AG09319 (cell line): ENCODE measurements around the gene NAA16.
"Not testable (repeated sequence)": the region's sequence is repeated elsewhere in the genome, so short reads cannot be mapped to it uniquely, and the experiment has no call there.

Experiments
- DNase-seq: peaks from one replicate; pipeline ENCODE4 v3.0.0-alpha.2; 2010; ENCODE audit warnings: low read depth; ENCODE audit errors: extremely low read depth
- CTCF ChIP-seq: IDR thresholded peaks from 2 replicates; pipeline ENCODE4 v1.5.1; 2011; ENCODE audit warnings: low read depth, mild to moderate bottlenecking, inconsistent platforms, low read length, moderate library complexity

Gene NAA16

DNA sequence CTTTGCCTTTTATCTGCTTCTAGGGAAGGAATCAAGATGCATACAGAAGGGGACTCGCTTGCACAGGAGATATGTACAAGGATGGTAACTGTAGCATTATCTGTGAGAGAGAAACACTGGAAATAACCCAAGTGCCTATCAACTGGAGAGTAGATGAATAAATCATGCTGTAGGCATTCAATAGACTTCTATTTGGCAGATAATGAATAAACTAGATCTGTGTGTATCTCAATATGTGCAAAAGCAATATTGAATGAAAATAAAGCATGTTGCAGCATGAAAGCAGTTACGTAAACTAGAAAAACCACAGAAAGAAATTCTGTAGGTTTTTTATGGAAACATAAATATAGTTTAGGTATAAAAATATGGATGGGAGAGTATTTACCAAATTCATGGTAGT, 107.7 kb downstream of the NAA16 start:
- TF ChIP-seq CTCF = no peak

DNA sequence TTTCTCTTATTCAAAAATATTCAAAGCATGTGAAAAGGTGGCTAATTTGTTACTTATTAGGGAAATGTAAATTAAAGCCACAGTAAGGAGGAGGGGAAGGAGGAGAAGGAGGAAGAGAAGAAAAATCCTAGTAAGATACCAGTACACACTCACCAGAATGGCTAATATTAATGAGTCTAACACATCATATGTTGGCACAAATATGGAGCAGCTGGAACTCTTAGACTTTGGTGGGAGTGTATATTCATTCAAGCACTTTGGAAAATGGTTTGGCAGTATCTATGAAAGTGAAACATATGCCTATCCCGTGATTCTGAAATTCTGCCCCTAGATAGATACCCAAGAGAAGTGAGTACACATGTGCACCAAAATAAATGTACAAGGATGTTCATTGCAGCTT, 108.1 kb downstream of the NAA16 start:
- no peak for TF ChIP-seq CTCF
- no peak for DNase-seq

More for the DNA sequence above, 107.7 kb downstream of the NAA16 start:
- DNase-seq = no peak

DNA sequence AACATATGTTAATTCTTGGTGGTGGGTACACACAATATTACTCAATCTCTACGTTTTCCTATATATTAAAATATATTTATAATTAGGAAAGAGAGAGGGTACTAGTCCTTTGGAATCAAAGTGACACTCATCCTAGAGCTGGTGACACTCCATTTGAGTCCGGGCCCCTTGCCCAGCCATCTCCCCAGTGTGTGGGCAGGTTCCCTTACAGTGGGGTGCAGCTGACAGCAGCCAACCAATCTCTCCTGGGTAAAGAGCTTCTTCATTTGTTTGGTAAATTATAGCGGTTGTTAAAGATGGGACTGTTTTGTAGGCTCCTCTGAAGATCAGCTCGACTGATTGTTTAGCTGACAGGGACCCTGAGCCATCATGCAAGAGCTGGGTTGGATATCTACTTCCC, 109.1 kb downstream of the NAA16 start:
- no peak for DNase-seq
- TF ChIP-seq CTCF = no peak

GRCh38 chr13:41421330-41421729, 110.3 kb downstream of the NAA16 start:
- DNase-seq = not testable (repeated sequence)

DNA sequence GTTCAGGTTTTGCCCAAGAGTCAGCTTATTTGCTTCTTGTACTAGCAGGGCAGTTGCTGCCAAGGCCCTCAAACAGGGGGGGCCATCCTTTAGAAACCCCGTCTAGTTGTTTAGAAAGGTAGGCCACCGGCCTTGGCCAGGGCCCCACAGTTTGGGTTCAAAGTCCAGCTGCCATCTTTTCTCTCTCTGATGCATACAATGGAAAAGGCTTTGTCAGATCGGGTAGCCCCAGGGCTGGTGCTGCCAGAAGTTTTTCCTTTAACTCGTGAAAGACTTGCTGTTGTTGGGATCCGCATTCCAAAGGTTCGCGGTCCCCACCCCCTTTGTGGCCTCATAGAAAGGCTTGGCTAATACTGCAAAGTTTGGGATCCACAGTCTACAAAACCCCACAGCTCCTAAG, 110.9 kb downstream of the NAA16 start:
- DNase-seq = not testable (repeated sequence)

- DNase-seq = not testable (repeated sequence)
Measured at GRCh38 chr13:41423259-41423658, 112.2 kb downstream of the NAA16 start.

- DNase-seq = not testable (repeated sequence)
Measured at GRCh38 chr13:41424675-41425074, 113.6 kb downstream of the NAA16 start.

DNA sequence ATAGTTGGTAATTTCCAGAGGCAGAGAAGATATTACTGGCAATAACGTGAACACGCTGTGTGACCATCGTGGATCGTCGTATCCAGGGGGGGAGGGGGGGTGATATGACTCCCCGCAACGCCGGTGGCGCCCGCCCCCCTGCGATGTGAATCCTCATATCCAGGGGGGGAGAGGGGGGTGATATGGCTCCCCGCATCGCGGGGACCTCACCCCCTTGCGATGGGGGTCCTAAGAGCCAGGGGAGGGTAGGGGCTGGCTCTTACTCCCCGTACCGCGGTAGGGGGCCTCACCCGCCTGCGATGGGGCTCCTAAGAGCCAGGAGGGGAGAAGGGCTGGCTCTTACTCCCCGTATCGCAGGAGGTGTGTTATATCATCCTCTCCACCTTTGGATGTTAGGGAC, 115.0 kb downstream of the NAA16 start:
- no peak for TF ChIP-seq CTCF
- DNase-seq = no peak
